HCT116 (cell line): Measurements from ENCODE around the gene TNPO1. TPM values are rescaled to one million over a fixed set of nuclear protein-coding genes. Genes with fewer than 3 reads are reported as not detected.

Experiments used
- ATAC-seq: fragments of 200-7000 bp; cut with Tn5 transposase; 2 replicates; pipeline ENCODE4 v1.9.1; 2020; ENCODE audit warnings: mild to moderate bottlenecking, moderate library complexity
- BruUV-seq: library from RNA; stranded (reverse); fragments of 400-500 nt; replicated peaks from 2 replicates; lab custom pipeline; 2021; lab: Mats Ljungman, UMichigan
- CTCF ChIA-PET: fragments of 300-600 bp; sonication (Branson Sonifier 250); formaldehyde crosslinking; loops from one replicate; lab custom pipeline; 2021; ENCODE audit warnings: antibody characterized with exemption; lab: Charles Lee
- POLR2A ChIA-PET: fragments of 300-600, 350-600 bp; sonication (Branson Sonifier 250); formaldehyde crosslinking; loops from one replicate; lab custom pipeline; 2021; ENCODE audit warnings: antibody characterized with exemption; lab: Charles Lee
- RAD21 ChIA-PET, 2 experiments: fragments of 300-600 bp; sonication (Branson Sonifier 250); formaldehyde crosslinking; loops; one replicate each; lab custom pipeline; 2023; ENCODE audit warnings: low total read pairs in 2 of 2; ENCODE audit not compliant: uncharacterized antibody in 2 of 2, unreplicated experiment in 2 of 2, low non-redundant PET in 1 of 2; lab: Charles Lee
- DNase-seq: peaks from one replicate; pipeline ENCODE4 v3.0.0-alpha.2; 2010; ENCODE audit warnings: low read depth, low spot score
- H2AFZ ChIP-seq: fragments of 200-600 bp; shearing (Covaris generic), sonication (generic); 2 replicates; pipeline ENCODE4 v1.6.1; 2017; ENCODE audit warnings: low read depth, mixed run types, mixed read lengths, antibody characterized with exemption, low read length; ENCODE audit not compliant: poor library complexity, severe bottlenecking
- H3K27ac ChIP-seq: 2 replicates; pipeline ENCODE4 v1.5.1; 2012; ENCODE audit warnings: low read depth, low read length
- H3K27me3 ChIP-seq: fragments of 200-600 bp; sonication (generic); 2 replicates; pipeline ENCODE4 v1.6.1; 2016; ENCODE audit warnings: mixed run types, low read length, mixed read lengths; ENCODE audit not compliant: insufficient read depth
- H3K36me3 ChIP-seq, 2 experiments: fragments of 200-500 bp in 1 of 2; fragments of 200-600 bp in 1 of 2; sonication (Bioruptor generic) in 1 of 2; sonication (generic) in 1 of 2; 2 replicates each; pipeline versions ENCODE4 v1.5.1 to v1.6.1; 2014 to 2016; ENCODE audit warnings: low read length in 2 of 2, inconsistent platforms in 1 of 2, mixed read lengths in 1 of 2, mixed run types in 1 of 2; ENCODE audit not compliant: insufficient read depth in 2 of 2, control insufficient read depth in 1 of 2
- H3K4me1 ChIP-seq, 2 experiments: fragments of 200-600 bp in 1 of 2; sonication (generic) in 1 of 2; 2 replicates each; pipeline versions ENCODE4 v1.5.1 to v1.6.1; 2012 to 2017; ENCODE audit warnings: low read length in 2 of 2, inconsistent platforms in 1 of 2, mild to moderate bottlenecking in 1 of 2, mixed read lengths in 1 of 2, mixed run types in 1 of 2, moderate library complexity in 1 of 2; ENCODE audit not compliant: insufficient read depth in 2 of 2, control insufficient read depth in 1 of 2
- H3K4me2 ChIP-seq: fragments of 200-600 bp; sonication (generic); 2 replicates; pipeline ENCODE4 v1.6.1; 2017; ENCODE audit warnings: mixed run types, low read length, mixed read lengths
- H3K4me3 ChIP-seq, 2 experiments: fragments of 200-600 bp in 1 of 2; sonication (generic) in 1 of 2; replicated peaks in 1 of 2; 2 replicates each; pipeline ENCODE4 v1.5.1; 2011 to 2016; ENCODE audit warnings: low read length in 2 of 2, control low read depth in 1 of 2, low read depth in 1 of 2, mild to moderate bottlenecking in 1 of 2, mixed read lengths in 1 of 2, mixed run types in 1 of 2
- H3K79me2 ChIP-seq: fragments of 200-600 bp; sonication (generic); 2 replicates; pipeline ENCODE4 v1.6.1; 2017; ENCODE audit warnings: mild to moderate bottlenecking, mixed run types, low read length, moderate library complexity, mixed read lengths; ENCODE audit not compliant: insufficient read depth
- H3K9ac ChIP-seq: fragments of 200-600 bp; sonication (generic); 2 replicates; pipeline ENCODE4 v1.6.1; 2016; ENCODE audit warnings: low read length, mixed read lengths
- H3K9me2 ChIP-seq: fragments of 200-600 bp; sonication (generic), shearing (Covaris generic); 2 replicates; pipeline ENCODE4 v1.6.1; 2017; ENCODE audit warnings: mixed run types, mild to moderate bottlenecking, moderate library complexity; ENCODE audit not compliant: insufficient read depth
- H3K9me3 ChIP-seq, 2 experiments: fragments of 200-500 bp in 1 of 2; fragments of 200-600 bp in 1 of 2; sonication (Bioruptor generic) in 1 of 2; sonication (generic) in 1 of 2; 2 replicates each; pipeline ENCODE4 v1.6.1; 2014 to 2017; ENCODE audit warnings: low read length in 2 of 2, mixed read lengths in 2 of 2, inconsistent platforms in 1 of 2, low read depth in 1 of 2, mild to moderate bottlenecking in 1 of 2, mixed run types in 1 of 2, moderate library complexity in 1 of 2; ENCODE audit not compliant: control insufficient read depth in 1 of 2, insufficient read depth in 1 of 2
- H4K20me1 ChIP-seq: fragments of 200-600 bp; sonication (generic), shearing (Covaris generic); 2 replicates; pipeline ENCODE4 v1.6.1; 2017; ENCODE audit warnings: mixed run types, mild to moderate bottlenecking, moderate library complexity; ENCODE audit not compliant: insufficient read depth
- CBX3 ChIP-seq: IDR thresholded peaks from 2 replicates; pipeline ENCODE4 v1.6.1; 2012; ENCODE audit warnings: low read depth
- CEBPB ChIP-seq: IDR thresholded peaks from 2 replicates; pipeline ENCODE4 v1.6.1; 2012; ENCODE audit warnings: low read depth
- ELF1 ChIP-seq: IDR thresholded peaks from 2 replicates; pipeline ENCODE4 v1.6.1; 2012; ENCODE audit warnings: low read depth, borderline replicate concordance
- EZH2 ChIP-seq: fragments of 200-600 bp; sonication (generic); IDR thresholded peaks from 2 replicates; pipeline ENCODE4 v1.6.1; 2017; ENCODE audit warnings: antibody characterized with exemption, mixed run types
- EZH2phosphoT487 ChIP-seq: fragments of 200-600 bp; IDR thresholded peaks from 2 replicates; pipeline ENCODE4 v1.6.1; 2018; ENCODE audit warnings: antibody characterized with exemption, borderline replicate concordance
- JUND ChIP-seq: IDR thresholded peaks from 2 replicates; pipeline ENCODE4 v1.6.1; 2012
- POLR2AphosphoS5 ChIP-seq: IDR thresholded peaks from 2 replicates; pipeline ENCODE4 v1.6.1; 2011; ENCODE audit warnings: mild to moderate bottlenecking, low read depth, low read length, moderate library complexity
- RAD21 ChIP-seq: IDR thresholded peaks from 2 replicates; pipeline ENCODE4 v1.6.1; 2012; ENCODE audit warnings: low read depth, mild to moderate bottlenecking
- SP1 ChIP-seq: IDR thresholded peaks from 2 replicates; pipeline ENCODE4 v1.6.1; 2012; ENCODE audit warnings: low read depth
- SRF ChIP-seq: IDR thresholded peaks from 2 replicates; pipeline ENCODE4 v1.6.1; 2012; ENCODE audit warnings: low read depth
- YY1 ChIP-seq: IDR thresholded peaks from 2 replicates; pipeline ENCODE4 v1.6.1; 2011; ENCODE audit warnings: low read length, low read depth, moderate library complexity, mild to moderate bottlenecking; ENCODE audit not compliant: insufficient replicate concordance; ENCODE audit errors: extremely low read depth
- intact Hi-C: fragments of 100-400 bp; cut with micrococcal nuclease; formaldehyde crosslinking; loops from 2 replicates; pipeline ENCODE4 v1.10.0; 2022
- total RNA-seq: library from RNA; stranded (reverse); gene quantifications from one replicate; pipeline ENCODE4 v1.2.1, GENCODE V29; 2021; ENCODE audit not compliant: unreplicated experiment
- TF ChIP-seq, protein P1 (sequence below): IDR thresholded peaks from 2 replicates; pipeline ENCODE4 v1.6.1; 2012
- TF ChIP-seq, protein P2 (sequence below): IDR thresholded peaks from 2 replicates; pipeline ENCODE4 v1.6.1; 2012

TNPO1 gene
- total RNA-seq, 1 experiment from 2014 or later: 104 TPM

- Histone ChIP-seq H3K4me1 (no peaks in the 10 kb centered on the region), H3K36me3 (no peaks in the 10 kb centered on the region), H3K9ac (no peak overlapping the region), H4K20me1 (no peaks in the 10 kb centered on the region), H3K9me2 (no peaks in the 10 kb centered on the region), H3K4me2 (no peak overlapping the region), H3K9me3 (no peaks in the 10 kb centered on the region), H2AFZ (no peak overlapping the region), H3K27ac (no peak overlapping the region), H3K79me2 (no peaks in the 10 kb centered on the region), H3K27me3 (no peaks in the 10 kb centered on the region), H3K4me3 (no peak overlapping the region)
- ChIA-PET POLR2A (no interaction called here), CTCF (interaction anchor here (2.6 kb wide), 1 partner anchor 294 kb away, joined by 24 read pairs; no protein-coding TSS in a partner anchor), RAD21 (no interaction called here)
- BruUV-seq: no TSS peak
- intact Hi-C loops: loop anchor here (5.0 to 10.0 kb wide), 4 partner anchors 152 to 870 kb away; no protein-coding TSS in a partner anchor
- no peak for ATAC-seq
- DNase-seq: no peak
- TF ChIP-seq, protein P1, sequence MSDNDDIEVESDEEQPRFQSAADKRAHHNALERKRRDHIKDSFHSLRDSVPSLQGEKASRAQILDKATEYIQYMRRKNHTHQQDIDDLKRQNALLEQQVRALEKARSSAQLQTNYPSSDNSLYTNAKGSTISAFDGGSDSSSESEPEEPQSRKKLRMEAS: no peak
- no peak for TF ChIP-seq ELF1
- TF ChIP-seq CBX3: no peak
- no peak for TF ChIP-seq JUND
- no peak for TF ChIP-seq SP1
- no peak for TF ChIP-seq SRF
- TF ChIP-seq POLR2AphosphoS5: no peak
- TF ChIP-seq EZH2: no peak
- TF ChIP-seq RAD21: no peak
- no peak for TF ChIP-seq YY1
- no peak for TF ChIP-seq EZH2phosphoT487
- no peak for TF ChIP-seq CEBPB
- TF ChIP-seq, protein P2, sequence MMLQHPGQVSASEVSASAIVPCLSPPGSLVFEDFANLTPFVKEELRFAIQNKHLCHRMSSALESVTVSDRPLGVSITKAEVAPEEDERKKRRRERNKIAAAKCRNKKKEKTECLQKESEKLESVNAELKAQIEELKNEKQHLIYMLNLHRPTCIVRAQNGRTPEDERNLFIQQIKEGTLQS: no peak
Observed at GRCh38 chr5:72922422-72922821, 106.0 kb downstream of the TNPO1 start.
